Measurements from ENCODE around the gene SORL1-AS1.

DNA sequence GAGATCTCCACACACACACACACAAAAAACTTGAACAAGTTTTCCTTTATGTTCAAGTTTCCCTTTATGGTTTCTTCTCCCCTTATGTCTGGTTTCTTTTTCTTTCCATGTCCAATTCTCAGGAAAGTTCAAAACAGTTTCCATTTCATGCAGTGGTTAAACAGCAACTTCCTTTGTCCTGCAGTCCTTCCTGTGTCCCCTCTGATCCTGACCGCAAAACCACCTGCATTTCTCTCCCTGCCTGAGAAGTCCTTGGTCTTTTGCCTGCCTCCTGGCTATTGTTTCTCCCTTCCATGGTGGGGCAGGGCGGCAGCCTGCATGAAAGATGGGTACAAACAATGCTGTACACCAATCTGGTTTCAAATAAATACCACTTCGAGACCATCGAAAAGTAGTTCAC lies 58.9 kb downstream of the SORL1-AS1 start:
- TF ChIP-seq, protein P1, sequence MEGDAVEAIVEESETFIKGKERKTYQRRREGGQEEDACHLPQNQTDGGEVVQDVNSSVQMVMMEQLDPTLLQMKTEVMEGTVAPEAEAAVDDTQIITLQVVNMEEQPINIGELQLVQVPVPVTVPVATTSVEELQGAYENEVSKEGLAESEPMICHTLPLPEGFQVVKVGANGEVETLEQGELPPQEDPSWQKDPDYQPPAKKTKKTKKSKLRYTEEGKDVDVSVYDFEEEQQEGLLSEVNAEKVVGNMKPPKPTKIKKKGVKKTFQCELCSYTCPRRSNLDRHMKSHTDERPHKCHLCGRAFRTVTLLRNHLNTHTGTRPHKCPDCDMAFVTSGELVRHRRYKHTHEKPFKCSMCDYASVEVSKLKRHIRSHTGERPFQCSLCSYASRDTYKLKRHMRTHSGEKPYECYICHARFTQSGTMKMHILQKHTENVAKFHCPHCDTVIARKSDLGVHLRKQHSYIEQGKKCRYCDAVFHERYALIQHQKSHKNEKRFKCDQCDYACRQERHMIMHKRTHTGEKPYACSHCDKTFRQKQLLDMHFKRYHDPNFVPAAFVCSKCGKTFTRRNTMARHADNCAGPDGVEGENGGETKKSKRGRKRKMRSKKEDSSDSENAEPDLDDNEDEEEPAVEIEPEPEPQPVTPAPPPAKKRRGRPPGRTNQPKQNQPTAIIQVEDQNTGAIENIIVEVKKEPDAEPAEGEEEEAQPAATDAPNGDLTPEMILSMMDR (IDR thresholded peaks at IDR 0.05), result no peak
- TF ChIP-seq EP300 (IDR thresholded peaks at IDR 0.05) (no peak), POLR2AphosphoS5 (IDR thresholded peaks at IDR 0.05) (no peak), POLR2A (IDR thresholded peaks at IDR 0.05) (no peak)
